ENCODE results near the gene RPUSD1. TPM values are rescaled to one million over a fixed set of nuclear protein-coding genes. Genes with fewer than 3 reads are reported as not detected.

RPUSD1 gene
- total and polyA plus RNA-seq, 2 donors: 16.9 to 20.9 TPM

DNA sequence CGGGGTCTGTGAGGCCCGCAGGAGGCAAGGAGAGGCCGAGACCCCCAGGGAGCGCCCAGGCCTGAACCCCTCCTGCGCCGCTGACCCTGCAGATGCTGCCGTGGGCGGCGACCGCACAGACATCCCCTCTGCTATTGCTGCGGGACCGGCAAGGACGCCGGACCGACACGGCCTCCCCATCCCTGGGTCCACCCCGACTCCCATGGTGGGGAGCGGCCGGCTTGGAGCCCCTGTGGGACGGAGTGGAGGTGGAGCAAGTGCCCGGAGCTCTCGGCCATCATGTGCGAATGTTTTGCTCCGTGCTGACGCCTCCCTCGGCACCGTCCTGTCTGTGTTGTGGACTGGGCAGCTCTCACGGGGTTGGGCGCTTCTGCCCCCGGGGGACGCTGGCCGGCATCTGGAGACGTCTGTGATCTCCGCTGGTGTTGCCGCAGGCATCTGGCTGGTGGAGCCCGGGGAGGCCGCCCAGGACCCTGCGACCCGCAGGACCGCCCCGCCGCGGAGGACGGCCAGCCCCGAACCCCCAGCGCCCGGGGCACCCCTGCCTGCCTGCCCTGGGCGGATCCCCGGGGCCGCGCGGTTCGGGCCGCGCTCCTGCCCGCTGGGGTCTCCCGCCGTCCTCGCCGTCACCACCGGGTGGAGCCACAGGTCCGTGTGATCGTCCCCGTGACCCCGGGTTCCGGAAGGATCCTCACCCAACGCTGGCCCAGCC, 25.2 kb upstream of the RPUSD1 start:
- Histone ChIP-seq H3K27me3 (ENCODE audit: control insufficient read depth in 2 of 2, insufficient read depth in 1 of 2, low read length in 1 of 2) (peaks cover 41 to 90% of the 10 kb centered on the region in 2 donors), H3K36me3 (ENCODE audit: control insufficient read depth in 2 of 2, insufficient read depth in 2 of 2, low read length in 1 of 2) (no peaks in the 10 kb centered on the region)
- peak in 2 of 9 donors; percentile 32 to 44 for DNase-seq (ENCODE audit: low read depth in 6 of 9, low spot score in 9 of 9)

DNA sequence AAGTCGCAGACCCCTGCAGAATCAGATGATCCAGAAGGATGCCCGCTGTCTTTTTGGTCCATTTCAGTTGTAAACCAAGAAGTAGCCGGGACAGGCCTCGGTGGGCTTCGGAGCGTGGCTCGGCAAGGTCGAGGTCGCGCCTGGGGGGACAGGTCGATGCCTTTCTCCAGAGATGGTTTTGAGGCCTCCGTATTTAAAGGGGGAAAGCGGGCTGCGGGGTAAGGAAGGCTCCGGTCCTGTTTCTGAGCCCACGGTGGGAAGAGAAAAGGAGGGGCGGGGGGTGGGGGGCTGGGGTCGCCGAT, 19.9 kb upstream of the RPUSD1 start:
- H3K27ac ChIP-seq (ENCODE audit: low read depth in 1 of 2, low read length in 1 of 2): peak overlapping the region; percentile 64 to 90
- WGBS: 31% methylated on average over 19 of the region's 19 CpGs
- no peak for DNase-seq (ENCODE audit: low read depth in 6 of 9, low spot score in 9 of 9)
- H3K4me3 ChIP-seq (ENCODE audit: low read length in 2 of 2): peak overlapping the region; percentile 73 to 88
- H3K27me3 ChIP-seq (ENCODE audit: control insufficient read depth in 2 of 2, insufficient read depth in 1 of 2, low read length in 1 of 2): peaks cover 15 to 47% of the 10 kb centered on the region in 2 donors
- H3K36me3 ChIP-seq (ENCODE audit: control insufficient read depth in 2 of 2, insufficient read depth in 2 of 2, low read length in 1 of 2): no peaks in the 10 kb centered on the region
- peaks cover 20 to 43% of the 10 kb centered on the region in 2 donors for H3K4me1 ChIP-seq (ENCODE audit: control insufficient read depth in 2 of 2, insufficient read depth in 2 of 2, low read length in 2 of 2)
- peaks cover 6 to 19% of the 10 kb centered on the region in 2 donors for H3K9me3 ChIP-seq (ENCODE audit: control insufficient read depth in 2 of 2, insufficient read depth in 1 of 2, low read length in 1 of 2)

More for the DNA sequence above, 25.2 kb upstream of the RPUSD1 start:
- Histone ChIP-seq H3K9me3 (ENCODE audit: control insufficient read depth in 2 of 2, insufficient read depth in 1 of 2, low read length in 1 of 2) (peaks cover 6 to 16% of the 10 kb centered on the region in 2 donors), H3K27ac (ENCODE audit: low read depth in 1 of 2, low read length in 1 of 2) (no peak overlapping the region), H3K4me1 (ENCODE audit: control insufficient read depth in 2 of 2, insufficient read depth in 2 of 2, low read length in 2 of 2) (peaks cover 1 to 3% of the 10 kb centered on the region in 2 donors), H3K4me3 (ENCODE audit: low read length in 2 of 2) (peak overlapping the region in 1 of 2 donors; percentile 23)
- WGBS: 15% methylated on average over 67 of the region's 67 CpGs

DNA sequence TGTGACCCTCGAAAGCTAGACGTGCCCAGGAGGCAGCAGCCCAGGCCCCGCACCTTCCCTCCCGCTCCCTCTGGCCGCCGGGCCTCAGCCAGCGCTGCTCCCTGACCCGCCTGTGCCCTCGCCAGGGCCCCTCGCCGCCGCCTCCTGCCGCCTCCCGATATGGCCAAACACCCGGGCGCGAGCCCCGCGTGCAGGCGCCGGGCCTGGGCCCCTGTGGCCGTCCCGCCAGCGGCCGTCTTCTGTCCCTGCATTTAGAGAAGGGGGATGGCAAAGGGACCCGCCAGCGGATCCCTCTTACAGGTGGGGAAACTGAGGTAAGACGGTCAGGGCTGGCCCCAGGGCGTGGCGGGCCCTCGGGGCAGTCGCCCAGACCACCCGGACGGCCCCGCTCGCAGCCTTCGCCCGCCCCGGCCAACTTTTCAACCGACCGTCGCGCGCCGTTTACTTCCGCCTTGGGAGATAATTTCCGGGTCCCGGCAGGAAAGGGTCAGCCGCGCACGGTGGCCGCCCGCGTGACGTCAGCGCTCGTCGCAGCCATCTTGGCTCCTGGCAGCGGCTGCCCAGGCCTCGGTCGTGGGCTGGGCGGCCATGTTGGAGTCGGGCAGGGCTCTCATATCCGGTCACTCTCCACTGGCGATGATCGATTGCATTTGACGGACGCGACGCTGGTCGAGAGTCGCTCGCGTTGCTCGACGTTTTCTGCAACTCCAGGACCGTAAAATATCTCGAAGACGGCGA, 19.3 kb upstream of the RPUSD1 start:
- peak; percentile 49 to 85 (median 72) for DNase-seq (ENCODE audit: low read depth in 6 of 9, low spot score in 9 of 9)
- H3K9me3 ChIP-seq (ENCODE audit: control insufficient read depth in 2 of 2, insufficient read depth in 1 of 2, low read length in 1 of 2): peaks cover 6 to 19% of the 10 kb centered on the region in 2 donors
- H3K4me1 ChIP-seq (ENCODE audit: control insufficient read depth in 2 of 2, insufficient read depth in 2 of 2, low read length in 2 of 2): peaks cover 20 to 48% of the 10 kb centered on the region in 2 donors

DNA sequence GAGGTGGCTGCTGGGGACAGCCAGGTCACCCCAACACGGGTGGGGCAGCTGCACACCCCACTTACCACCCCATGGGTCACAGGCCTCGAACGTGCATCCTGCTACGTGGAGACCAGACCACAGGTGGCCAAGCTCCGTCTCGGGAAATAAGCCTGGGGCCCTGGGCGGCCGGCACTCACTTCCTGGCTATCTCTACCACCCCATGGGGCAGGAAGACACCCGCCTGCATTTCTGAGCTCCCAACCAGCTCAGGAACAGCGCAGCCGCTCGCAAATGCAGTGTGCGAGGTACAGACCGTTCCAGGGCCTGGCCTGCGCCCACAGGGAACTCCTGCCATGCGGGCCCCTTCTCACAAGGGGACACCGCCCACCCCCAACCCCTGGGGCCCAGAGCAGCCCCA, 17.3 kb upstream of the RPUSD1 start:
- no peak overlapping the region for H3K4me3 ChIP-seq (ENCODE audit: low read length in 2 of 2)
- H3K27me3 ChIP-seq (ENCODE audit: control insufficient read depth in 2 of 2, insufficient read depth in 1 of 2, low read length in 1 of 2): peaks cover 12 to 47% of the 10 kb centered on the region in 2 donors
- H3K36me3 ChIP-seq (ENCODE audit: control insufficient read depth in 2 of 2, insufficient read depth in 2 of 2, low read length in 1 of 2): no peaks in the 10 kb centered on the region
- no peak for DNase-seq (ENCODE audit: low read depth in 6 of 9, low spot score in 9 of 9)
- peaks cover 28 to 68% of the 10 kb centered on the region in 2 donors for H3K4me1 ChIP-seq (ENCODE audit: control insufficient read depth in 2 of 2, insufficient read depth in 2 of 2, low read length in 2 of 2)
- no peak overlapping the region for H3K27ac ChIP-seq (ENCODE audit: low read depth in 1 of 2, low read length in 1 of 2)
- 90% methylated on average over 17 of the region's 17 CpGs for WGBS
- peaks cover 2 to 19% of the 10 kb centered on the region in 2 donors for H3K9me3 ChIP-seq (ENCODE audit: control insufficient read depth in 2 of 2, insufficient read depth in 1 of 2, low read length in 1 of 2)

More for the DNA sequence above, 19.3 kb upstream of the RPUSD1 start:
- Histone ChIP-seq H3K4me3 (ENCODE audit: low read length in 2 of 2) (peak overlapping the region; percentile 73 to 88), H3K36me3 (ENCODE audit: control insufficient read depth in 2 of 2, insufficient read depth in 2 of 2, low read length in 1 of 2) (no peaks in the 10 kb centered on the region), H3K27ac (ENCODE audit: low read depth in 1 of 2, low read length in 1 of 2) (peak overlapping the region; percentile 90 to 91), H3K27me3 (ENCODE audit: control insufficient read depth in 2 of 2, insufficient read depth in 1 of 2, low read length in 1 of 2) (peaks cover 10 to 47% of the 10 kb centered on the region in 2 donors)
- 9% methylated on average over 80 of the region's 80 CpGs for WGBS

DNA sequence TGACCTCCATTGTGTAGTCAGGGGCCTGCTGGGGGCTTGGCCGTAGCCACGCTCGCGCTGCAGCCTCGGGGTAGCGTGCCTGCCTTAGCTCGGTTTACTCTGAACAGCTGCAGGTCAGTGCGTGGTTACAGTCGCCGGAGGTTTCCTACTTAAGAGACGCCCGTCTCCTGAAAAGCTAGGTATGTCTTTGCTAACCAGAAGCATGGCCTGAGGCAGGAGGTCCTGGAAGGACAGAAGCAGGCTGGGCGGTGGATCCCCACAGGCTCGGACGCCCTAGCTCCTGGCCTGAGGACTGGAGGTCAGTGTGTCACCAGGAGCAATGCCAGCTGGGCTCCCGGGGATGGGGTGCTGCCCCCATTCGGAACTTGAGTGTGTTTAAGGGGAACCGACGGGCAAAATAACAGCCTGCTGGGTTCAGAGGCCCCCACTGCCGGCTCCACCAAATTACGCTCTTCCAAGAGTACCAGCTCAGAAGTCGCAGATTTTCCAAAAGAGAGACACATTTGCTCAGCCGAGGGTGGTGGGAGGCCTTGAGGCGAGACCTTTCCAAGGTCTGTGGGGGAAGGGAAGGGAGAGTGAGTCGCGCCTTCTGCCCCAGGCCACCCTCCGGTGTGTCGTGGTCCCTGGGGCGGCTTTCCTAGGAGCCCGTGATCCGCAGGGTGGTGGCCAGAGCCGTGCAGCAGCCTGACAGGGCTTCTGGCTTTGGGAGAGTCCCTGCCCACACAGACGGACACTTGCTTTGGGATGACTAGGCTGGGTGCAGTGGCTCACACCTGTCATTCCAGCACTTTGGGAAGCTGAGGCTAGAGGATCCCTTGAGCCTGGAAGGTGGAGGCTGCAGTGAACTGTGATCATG, 16.2 kb upstream of the RPUSD1 start:
- Histone ChIP-seq H3K9me3 (ENCODE audit: control insufficient read depth in 2 of 2, insufficient read depth in 1 of 2, low read length in 1 of 2) (peaks cover 0 to 17% of the 10 kb centered on the region in 2 donors), H3K36me3 (ENCODE audit: control insufficient read depth in 2 of 2, insufficient read depth in 2 of 2, low read length in 1 of 2) (no peaks in the 10 kb centered on the region), H3K27me3 (ENCODE audit: control insufficient read depth in 2 of 2, insufficient read depth in 1 of 2, low read length in 1 of 2) (peaks cover 22 to 50% of the 10 kb centered on the region in 2 donors), H3K4me3 (ENCODE audit: low read length in 2 of 2) (no peak overlapping the region), H3K4me1 (ENCODE audit: control insufficient read depth in 2 of 2, insufficient read depth in 2 of 2, low read length in 2 of 2) (peaks cover 33 to 68% of the 10 kb centered on the region in 2 donors), H3K27ac (ENCODE audit: low read depth in 1 of 2, low read length in 1 of 2) (peak overlapping the region; percentile 46 to 94)
- no peak for DNase-seq (ENCODE audit: low read depth in 6 of 9, low spot score in 9 of 9)
- 80% methylated on average over 33 of the region's 33 CpGs for WGBS

DNA sequence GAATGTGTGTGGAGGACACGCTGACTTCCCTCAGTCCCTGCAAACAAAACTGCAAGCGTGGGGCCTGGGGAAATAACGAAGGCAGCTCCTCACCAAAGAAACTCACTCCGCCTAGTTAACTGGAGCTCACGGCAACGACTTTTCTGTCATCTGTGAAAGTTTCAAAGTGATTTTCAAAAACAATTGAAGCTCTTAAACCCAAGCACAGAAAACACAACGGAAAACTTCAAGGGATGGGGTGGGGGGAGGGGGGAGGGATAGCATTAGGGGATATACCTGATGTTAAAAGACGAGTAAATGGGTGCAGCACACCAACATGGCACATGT, 15.5 kb upstream of the RPUSD1 start:
- WGBS: 47% methylated on average over 8 of the region's 8 CpGs
- H3K36me3 ChIP-seq (ENCODE audit: control insufficient read depth in 2 of 2, insufficient read depth in 2 of 2, low read length in 1 of 2): peaks cover 0 to 3% of the 10 kb centered on the region in 2 donors
- DNase-seq (ENCODE audit: low read depth in 6 of 9, low spot score in 9 of 9): peak in 2 of 9 donors; percentile 43 to 67
- H3K27ac ChIP-seq (ENCODE audit: low read depth in 1 of 2, low read length in 1 of 2): peak overlapping the region; percentile 84 to 94
- H3K27me3 ChIP-seq (ENCODE audit: control insufficient read depth in 2 of 2, insufficient read depth in 1 of 2, low read length in 1 of 2): peaks cover 28 to 50% of the 10 kb centered on the region in 2 donors
- peaks cover 33 to 68% of the 10 kb centered on the region in 2 donors for H3K4me1 ChIP-seq (ENCODE audit: control insufficient read depth in 2 of 2, insufficient read depth in 2 of 2, low read length in 2 of 2)
- no peak overlapping the region for H3K4me3 ChIP-seq (ENCODE audit: low read length in 2 of 2)
- peaks cover 0 to 13% of the 10 kb centered on the region in 2 donors for H3K9me3 ChIP-seq (ENCODE audit: control insufficient read depth in 2 of 2, insufficient read depth in 1 of 2, low read length in 1 of 2)

DNA sequence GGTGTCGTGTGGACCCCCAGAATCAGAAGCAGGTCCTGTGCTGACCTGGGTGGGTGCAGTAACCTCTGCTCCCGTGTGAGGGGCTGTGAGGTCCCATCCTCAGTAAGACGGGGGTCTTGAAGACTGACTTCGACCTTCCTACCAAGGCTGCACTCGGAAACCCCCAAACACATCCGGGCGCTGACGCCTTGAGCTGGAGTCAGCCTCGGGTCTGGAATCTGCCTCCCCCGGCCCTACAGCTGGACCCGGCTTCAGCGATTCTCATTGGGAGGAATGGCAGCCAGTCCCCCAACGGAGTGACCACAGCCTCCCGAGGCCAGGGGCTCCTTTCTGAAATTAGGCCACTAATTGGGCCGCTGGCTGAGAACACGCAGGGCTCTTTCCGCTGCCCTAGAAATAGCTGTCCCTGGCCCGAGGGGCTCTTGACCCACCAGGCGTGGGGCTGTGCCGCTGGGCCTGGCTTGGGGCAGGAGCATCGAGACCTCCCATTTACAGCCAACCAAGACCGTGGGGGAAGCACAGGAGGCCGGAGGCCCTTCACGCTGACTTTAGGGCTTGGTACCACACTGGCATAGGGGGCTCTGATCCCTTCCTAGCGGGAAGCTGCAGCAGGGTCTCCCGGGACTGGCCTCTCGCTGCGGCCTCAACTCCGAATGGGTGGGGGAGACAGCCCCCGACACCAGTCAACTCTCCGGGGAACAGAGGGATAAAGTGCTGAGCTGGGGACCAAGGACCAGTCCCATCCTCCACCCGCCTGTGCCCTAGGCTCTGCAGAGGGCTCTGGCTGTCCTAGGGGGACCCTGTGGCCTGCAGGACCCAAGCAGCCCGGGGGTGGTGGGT, 15.0 kb upstream of the RPUSD1 start:
- Histone ChIP-seq H3K36me3 (ENCODE audit: control insufficient read depth in 2 of 2, insufficient read depth in 2 of 2, low read length in 1 of 2) (peaks cover 0 to 3% of the 10 kb centered on the region in 2 donors), H3K4me3 (ENCODE audit: low read length in 2 of 2) (no peak overlapping the region), H3K4me1 (ENCODE audit: control insufficient read depth in 2 of 2, insufficient read depth in 2 of 2, low read length in 2 of 2) (peaks cover 29 to 65% of the 10 kb centered on the region in 2 donors), H3K27ac (ENCODE audit: low read depth in 1 of 2, low read length in 1 of 2) (peak overlapping the region; percentile 84 to 94), H3K9me3 (ENCODE audit: control insufficient read depth in 2 of 2, insufficient read depth in 1 of 2, low read length in 1 of 2) (peaks cover 0 to 13% of the 10 kb centered on the region in 2 donors), H3K27me3 (ENCODE audit: control insufficient read depth in 2 of 2, insufficient read depth in 1 of 2, low read length in 1 of 2) (peaks cover 28 to 53% of the 10 kb centered on the region in 2 donors)
- DNase-seq (ENCODE audit: low read depth in 6 of 9, low spot score in 9 of 9): no peak
- 86% methylated on average over 33 of the region's 33 CpGs for WGBS

DNA sequence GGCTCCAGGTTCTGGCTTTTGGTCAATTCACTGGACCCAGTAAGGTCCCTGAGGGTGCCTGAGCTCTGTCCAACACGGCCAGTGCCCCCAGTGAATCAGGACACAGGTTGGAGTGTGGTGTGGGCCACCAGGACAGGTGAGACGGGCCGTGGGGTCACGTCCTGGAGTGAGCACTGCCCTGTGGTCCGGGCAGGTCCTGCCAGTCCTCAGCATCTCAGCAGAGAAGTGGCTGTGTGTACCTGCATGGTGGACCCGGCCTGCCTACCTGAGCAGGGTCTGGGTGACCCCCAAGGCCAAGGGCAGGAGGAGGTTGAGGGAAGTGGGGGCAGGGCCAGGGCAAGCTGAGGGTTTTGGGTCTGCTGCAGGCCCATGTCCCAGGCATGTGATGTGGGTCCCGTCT, 14.3 kb upstream of the RPUSD1 start:
- Histone ChIP-seq H3K27ac (ENCODE audit: low read depth in 1 of 2, low read length in 1 of 2) (peak overlapping the region in 1 of 2 donors; percentile 94), H3K4me1 (ENCODE audit: control insufficient read depth in 2 of 2, insufficient read depth in 2 of 2, low read length in 2 of 2) (peaks cover 29 to 61% of the 10 kb centered on the region in 2 donors), H3K4me3 (ENCODE audit: low read length in 2 of 2) (no peak overlapping the region), H3K9me3 (ENCODE audit: control insufficient read depth in 2 of 2, insufficient read depth in 1 of 2, low read length in 1 of 2) (peaks cover 3 to 13% of the 10 kb centered on the region in 2 donors), H3K36me3 (ENCODE audit: control insufficient read depth in 2 of 2, insufficient read depth in 2 of 2, low read length in 1 of 2) (peaks cover 0 to 9% of the 10 kb centered on the region in 2 donors), H3K27me3 (ENCODE audit: control insufficient read depth in 2 of 2, insufficient read depth in 1 of 2, low read length in 1 of 2) (peaks cover 28 to 53% of the 10 kb centered on the region in 2 donors)
- no peak for DNase-seq (ENCODE audit: low read depth in 6 of 9, low spot score in 9 of 9)
- 85% methylated on average over 7 of the region's 7 CpGs for WGBS

All from thymus (tissue), 11 donors.